OCI-M2 (cell line): ENCODE data around the gene PRKN.

Experiments used
- DNase-seq: peaks from one replicate; lab custom pipeline; 2025; ENCODE audit not compliant: unreplicated experiment; lab: John Stamatoyannopoulos, UW

PRKN gene

GRCh38 chr6:161412795-161413194, 1314.8 kb downstream of the PRKN start:
- no peak for DNase-seq

GRCh38 chr6:161411265-161411944, 1316.2 kb downstream of the PRKN start:
- DNase-seq = no peak

- no peak for DNase-seq
Measured at GRCh38 chr6:161410736-161411135, 1316.8 kb downstream of the PRKN start.

- DNase-seq = no peak
Measured at GRCh38 chr6:161410076-161410475, 1317.5 kb downstream of the PRKN start.

- no peak for DNase-seq
Measured at GRCh38 chr6:161409353-161409752, 1318.2 kb downstream of the PRKN start.

- DNase-seq = no peak
Measured at GRCh38 chr6:161408041-161408440, 1319.5 kb downstream of the PRKN start.

GRCh38 chr6:161407581-161407980, 1320.0 kb downstream of the PRKN start:
- DNase-seq = peak; percentile 63

- DNase-seq = no peak
Measured at GRCh38 chr6:161407115-161407514, 1320.5 kb downstream of the PRKN start.

GRCh38 chr6:161406646-161407045, 1320.9 kb downstream of the PRKN start:
- DNase-seq = no peak

- no peak for DNase-seq
Measured at GRCh38 chr6:161405418-161405817, 1322.1 kb downstream of the PRKN start.

GRCh38 chr6:161403717-161404116, 1323.8 kb downstream of the PRKN start:
- no peak for DNase-seq

GRCh38 chr6:161401587-161402309, 1325.8 kb downstream of the PRKN start:
- no peak for DNase-seq

GRCh38 chr6:161400671-161401070, 1326.9 kb downstream of the PRKN start:
- DNase-seq = no peak

- no peak for DNase-seq
Measured at GRCh38 chr6:161396539-161396938, 1331.0 kb downstream of the PRKN start.

- DNase-seq = no peak
Measured at GRCh38 chr6:161395716-161396231, 1331.8 kb downstream of the PRKN start.

GRCh38 chr6:161394437-161394836, 1333.1 kb downstream of the PRKN start:
- no peak for DNase-seq

GRCh38 chr6:161393839-161394364, 1333.7 kb downstream of the PRKN start:
- DNase-seq = no peak

- no peak for DNase-seq
Measured at GRCh38 chr6:161393292-161393691, 1334.3 kb downstream of the PRKN start.

GRCh38 chr6:161389756-161390155, 1337.8 kb downstream of the PRKN start:
- no peak for DNase-seq

GRCh38 chr6:161383951-161384350, 1343.6 kb downstream of the PRKN start:
- DNase-seq = no peak

- DNase-seq = peak; percentile 58
Measured at GRCh38 chr6:161379834-161380582, 1347.6 kb downstream of the PRKN start.
